Activated CD8-positive, alpha-beta T cell treated with anti-CD3 and anti-CD28 coated beads for 36 hours (primary cell): Measurements from ENCODE around the gene ANK3. TPM values are rescaled to one million over a fixed set of nuclear protein-coding genes. Genes with fewer than 3 reads are reported as not detected.

ENCODE experiments used
- ATAC-seq: fragments of 200-7000 bp; cut with Tn5 transposase; one replicate; pipeline ENCODE4 v1.10.0; 2021; ENCODE audit warnings: mild to moderate bottlenecking, moderate library complexity
- CTCF ChIA-PET: fragments of 350-600 bp; sonication (Branson Sonifier 250); formaldehyde crosslinking; loops from one replicate; lab custom pipeline; 2021; ENCODE audit warnings: antibody characterized with exemption; lab: Charles Lee
- POLR2A ChIA-PET: fragments of 350-600 bp; sonication (Branson Sonifier 250); formaldehyde crosslinking; loops from one replicate; lab custom pipeline; 2021; ENCODE audit warnings: antibody characterized with exemption; lab: Charles Lee
- DNase-seq: peaks from one replicate; pipeline ENCODE4 v3.0.0-alpha.2; 2020
- H3K27ac Mint-ChIP-seq: one replicate; pipeline ENCODE4 v1.8.0; 2021; ENCODE audit warnings: mild to moderate bottlenecking, mixed read lengths
- H3K27me3 Mint-ChIP-seq: one replicate; pipeline ENCODE4 v1.8.0; 2021; ENCODE audit warnings: mixed read lengths
- H3K36me3 Mint-ChIP-seq: one replicate; pipeline ENCODE4 v1.8.0; 2021; ENCODE audit warnings: low read depth, mixed read lengths
- H3K4me1 Mint-ChIP-seq: one replicate; pipeline ENCODE4 v1.8.0; 2021; ENCODE audit warnings: low read depth, mixed read lengths
- H3K4me3 Mint-ChIP-seq: one replicate; pipeline ENCODE4 v1.8.0; 2021; ENCODE audit warnings: mild to moderate bottlenecking, moderate library complexity, mixed read lengths
- H3K9me3 Mint-ChIP-seq: one replicate; pipeline ENCODE4 v1.8.0; 2021; ENCODE audit warnings: mixed read lengths
- intact Hi-C: fragments of 100-400 bp; cut with micrococcal nuclease; formaldehyde crosslinking; loops from one replicate; pipeline ENCODE4 v1.10.0; 2022
- total RNA-seq, 2 experiments: library from RNA; stranded (reverse); gene quantifications; one replicate each; pipeline ENCODE4 v1.2.3, GENCODE V29; 2021
- TF ChIP-seq, protein P1 (sequence below): fragments of 200-600 bp; IDR thresholded peaks from one replicate; pipeline ENCODE4 v1.8.0; 2022; ENCODE audit warnings: antibody characterized with exemption, mild to moderate bottlenecking

The ANK3 gene
- total RNA-seq, 2 experiments from 2014 or later, result 10.3 to 12.0 TPM

DNA sequence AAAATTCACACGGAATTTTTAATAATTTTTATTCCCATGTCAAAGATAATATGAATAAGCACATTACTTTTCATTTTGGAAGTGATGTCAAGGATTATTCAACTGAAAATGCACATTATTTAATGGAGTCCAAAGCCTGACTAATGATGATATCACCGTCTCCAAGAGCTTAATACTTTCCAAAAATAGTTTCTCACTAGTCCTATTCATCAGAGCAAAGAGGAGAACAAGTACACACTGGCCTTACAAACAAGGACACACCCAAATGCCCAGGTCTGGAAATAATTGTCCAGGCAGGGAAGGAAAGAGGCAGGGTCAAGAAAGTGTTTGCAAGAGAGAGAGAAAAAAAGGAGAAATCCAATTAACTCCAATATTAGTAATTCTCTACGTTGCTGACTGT, 266.5 kb downstream of the ANK3 start:
- no peak for DNase-seq
- POLR2A ChIA-PET, result no interaction called here

DNA sequence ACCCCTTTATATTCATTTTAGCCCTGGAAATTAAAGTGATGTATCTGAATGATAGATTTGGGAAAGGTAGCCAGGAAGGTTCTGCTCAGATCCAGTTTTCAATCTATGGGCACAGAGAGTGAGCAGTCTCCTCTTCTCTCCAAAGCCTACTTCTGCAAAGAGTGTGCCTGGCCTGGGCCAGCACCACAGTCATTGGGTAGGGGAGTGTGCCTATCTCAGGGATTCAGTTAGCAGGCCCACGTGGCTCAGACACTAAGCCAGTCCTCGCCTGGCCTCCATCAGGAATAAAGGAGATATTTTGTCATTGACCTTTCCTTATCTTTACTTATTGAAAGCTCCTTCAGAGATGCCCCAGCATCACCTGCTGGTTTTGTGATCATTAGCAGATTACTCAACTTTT, 267.5 kb downstream of the ANK3 start:
- intact Hi-C loops, result no loop called here
- H3K9me3 Mint-ChIP-seq, result no peaks in the 10 kb centered on the region
- H3K4me1 Mint-ChIP-seq, result no peaks in the 10 kb centered on the region
- H3K4me3 Mint-ChIP-seq, result no peak overlapping the region
- H3K36me3 Mint-ChIP-seq, result no peaks in the 10 kb centered on the region
- H3K27ac Mint-ChIP-seq, result no peak overlapping the region
- DNase-seq (no peak), ATAC-seq (no peak)
- no peaks in the 10 kb centered on the region for H3K27me3 Mint-ChIP-seq
- POLR2A ChIA-PET, result no interaction called here
- TF ChIP-seq, protein P1, sequence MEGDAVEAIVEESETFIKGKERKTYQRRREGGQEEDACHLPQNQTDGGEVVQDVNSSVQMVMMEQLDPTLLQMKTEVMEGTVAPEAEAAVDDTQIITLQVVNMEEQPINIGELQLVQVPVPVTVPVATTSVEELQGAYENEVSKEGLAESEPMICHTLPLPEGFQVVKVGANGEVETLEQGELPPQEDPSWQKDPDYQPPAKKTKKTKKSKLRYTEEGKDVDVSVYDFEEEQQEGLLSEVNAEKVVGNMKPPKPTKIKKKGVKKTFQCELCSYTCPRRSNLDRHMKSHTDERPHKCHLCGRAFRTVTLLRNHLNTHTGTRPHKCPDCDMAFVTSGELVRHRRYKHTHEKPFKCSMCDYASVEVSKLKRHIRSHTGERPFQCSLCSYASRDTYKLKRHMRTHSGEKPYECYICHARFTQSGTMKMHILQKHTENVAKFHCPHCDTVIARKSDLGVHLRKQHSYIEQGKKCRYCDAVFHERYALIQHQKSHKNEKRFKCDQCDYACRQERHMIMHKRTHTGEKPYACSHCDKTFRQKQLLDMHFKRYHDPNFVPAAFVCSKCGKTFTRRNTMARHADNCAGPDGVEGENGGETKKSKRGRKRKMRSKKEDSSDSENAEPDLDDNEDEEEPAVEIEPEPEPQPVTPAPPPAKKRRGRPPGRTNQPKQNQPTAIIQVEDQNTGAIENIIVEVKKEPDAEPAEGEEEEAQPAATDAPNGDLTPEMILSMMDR, result no peak
- CTCF ChIA-PET, result no interaction called here

More for the DNA sequence above, 266.5 kb downstream of the ANK3 start:
- TF ChIP-seq, protein P1, result no peak
- Mint-ChIP-seq H3K27me3 (no peaks in the 10 kb centered on the region), H3K4me3 (no peak overlapping the region), H3K4me1 (no peaks in the 10 kb centered on the region), H3K9me3 (no peaks in the 10 kb centered on the region), H3K27ac (no peak overlapping the region), H3K36me3 (no peaks in the 10 kb centered on the region)
- CTCF ChIA-PET, result interaction anchor here (0.9 kb wide), 1 partner anchor 10 kb away, joined by 4 read pairs; no protein-coding TSS in a partner anchor
- intact Hi-C loops, result no loop called here
- no peak for ATAC-seq

DNA sequence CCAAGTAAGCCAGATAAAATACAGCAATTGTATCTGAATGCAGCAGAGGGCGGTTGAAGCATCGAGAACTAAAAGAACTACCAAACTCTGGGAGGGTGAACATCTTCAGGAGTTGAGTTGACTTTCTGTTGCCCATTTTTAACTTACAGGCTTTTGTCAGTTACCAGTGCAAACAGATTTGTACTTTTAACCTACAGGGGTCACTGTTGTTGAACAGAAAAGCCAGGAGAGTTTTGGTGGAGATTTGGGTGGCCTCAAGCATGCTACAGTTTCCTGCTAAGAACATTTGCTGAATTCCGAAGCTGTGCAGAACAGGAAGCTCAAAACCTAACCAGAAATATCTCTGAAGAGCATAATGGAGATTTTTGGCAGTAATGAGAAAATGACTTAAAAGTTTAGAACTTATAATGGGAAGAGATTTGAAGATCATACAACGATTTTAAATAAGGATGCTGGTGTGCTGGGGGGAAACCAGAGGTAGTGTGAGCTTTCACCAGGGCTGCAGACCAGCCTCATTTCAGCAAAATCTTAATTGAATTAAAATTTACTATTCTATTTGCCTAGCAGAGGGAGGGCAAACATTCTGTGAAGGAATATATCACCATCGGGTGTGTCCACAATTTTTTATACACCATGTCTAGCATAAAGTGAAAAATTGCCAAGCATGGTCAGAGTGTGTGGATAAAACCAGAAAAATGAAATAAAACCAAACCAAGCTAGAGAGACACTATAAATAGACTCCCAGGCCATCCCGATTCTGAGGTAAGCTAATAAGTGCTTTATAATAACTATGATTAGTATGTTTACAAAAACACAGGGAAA, 274.7 kb downstream of the ANK3 start:
- ChIA-PET CTCF (interaction anchor here (0.8 to 2.6 kb wide), 10 partner anchors 9 to 534 kb away, joined by 3 to 9 read pairs (median 4); no protein-coding TSS in a partner anchor), POLR2A (no interaction called here)
- no peaks in the 10 kb centered on the region for H3K4me1 Mint-ChIP-seq
- no peak overlapping the region for H3K4me3 Mint-ChIP-seq
- DNase-seq, result peak; percentile 3
- H3K27ac Mint-ChIP-seq, result no peak overlapping the region
- H3K36me3 Mint-ChIP-seq, result no peaks in the 10 kb centered on the region
- H3K27me3 Mint-ChIP-seq, result peaks cover 3% of the 10 kb centered on the region
- ATAC-seq, result no peak
- intact Hi-C loops, result no loop called here
- H3K9me3 Mint-ChIP-seq, result no peaks in the 10 kb centered on the region
- TF ChIP-seq, protein P1, result peak; percentile 74

DNA sequence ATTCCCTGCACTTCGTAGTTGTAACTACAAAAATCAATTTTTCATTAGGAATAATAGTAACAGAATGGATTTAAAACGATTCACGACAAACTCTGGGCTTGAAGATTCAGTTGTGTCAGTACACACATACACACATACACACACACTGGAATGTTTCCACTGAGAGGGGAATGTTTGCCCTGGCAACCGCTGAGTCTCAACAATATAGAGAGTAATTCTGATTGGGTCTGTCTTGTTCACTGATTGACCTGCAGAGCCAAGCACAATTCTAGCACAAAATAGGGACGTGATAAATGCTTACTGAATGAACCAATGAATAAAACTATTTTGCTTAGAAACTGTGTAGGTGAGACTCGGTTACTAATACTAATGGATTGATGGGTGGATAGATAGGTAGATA, 278.9 kb downstream of the ANK3 start:
- POLR2A ChIA-PET, result no interaction called here
- DNase-seq (no peak), ATAC-seq (no peak)
- CTCF ChIA-PET, result no interaction called here
- TF ChIP-seq, protein P1, result no peak
- Mint-ChIP-seq H3K4me3 (no peak overlapping the region), H3K9me3 (no peaks in the 10 kb centered on the region), H3K36me3 (no peaks in the 10 kb centered on the region), H3K27me3 (peaks cover 3% of the 10 kb centered on the region), H3K27ac (no peak overlapping the region), H3K4me1 (no peaks in the 10 kb centered on the region)
- intact Hi-C loops, result no loop called here

DNA sequence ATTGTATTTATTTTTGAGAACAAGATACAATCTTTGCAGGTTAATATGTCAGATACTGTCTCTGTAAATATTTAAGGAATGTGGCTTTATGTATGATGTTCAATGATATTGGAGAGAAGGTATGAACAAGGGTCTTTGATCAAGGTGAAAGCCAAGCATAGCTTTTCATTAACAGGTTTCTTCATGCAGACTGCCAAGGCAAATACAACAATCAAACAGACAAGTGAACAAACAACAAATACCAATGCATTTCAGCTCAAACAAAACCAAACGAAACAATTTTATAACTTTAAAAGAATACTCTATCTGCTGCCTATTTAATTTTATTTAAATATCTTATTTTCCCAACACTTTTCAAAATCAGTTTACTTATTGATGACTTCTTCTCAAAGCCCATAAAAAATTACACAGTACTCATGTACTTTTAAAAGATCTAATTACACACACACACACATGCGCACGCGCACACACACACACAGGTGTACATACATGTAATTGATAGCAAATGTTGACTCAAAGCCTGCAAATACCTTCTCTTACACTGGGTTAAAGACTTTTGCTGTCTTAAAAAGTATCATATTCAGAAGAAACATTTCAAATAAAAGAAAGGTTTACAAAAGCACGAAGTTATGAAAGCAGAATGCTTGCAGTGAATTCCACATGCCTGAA, 282.2 kb downstream of the ANK3 start:
- intact Hi-C loops, result no loop called here
- H3K4me1 Mint-ChIP-seq, result no peaks in the 10 kb centered on the region
- H3K27me3 Mint-ChIP-seq, result peaks cover 3% of the 10 kb centered on the region
- no peak overlapping the region for H3K27ac Mint-ChIP-seq
- no peak overlapping the region for H3K4me3 Mint-ChIP-seq
- no peaks in the 10 kb centered on the region for H3K9me3 Mint-ChIP-seq
- no peak for ATAC-seq
- no peaks in the 10 kb centered on the region for H3K36me3 Mint-ChIP-seq
- CTCF ChIA-PET, result no interaction called here
- TF ChIP-seq, protein P1, result no peak
- POLR2A ChIA-PET, result interaction anchor here (0.6 kb wide), 1 partner anchor 43 kb away, joined by 3 read pairs; no protein-coding TSS in a partner anchor
- no peak for DNase-seq
